Heart right ventricle (tissue), 16 donors: ENCODE data around the gene ZNF740. TPM values are rescaled to one million over a fixed set of nuclear protein-coding genes. Genes with fewer than 3 reads are reported as not detected.
A peak's percentile ranks its signal among the peaks of the same experiment; 100 is the strongest.

ENCODE experiments used
- ATAC-seq, 8 donors: fragments of 200-7000 bp; cut with Tn5 transposase; one replicate each; pipeline ENCODE4 v1.9.1; 2020; ENCODE audit warnings: mild to moderate bottlenecking in 8 of 8, moderate library complexity in 8 of 8, moderate number of reproducible peaks in 1 of 8
- DNase-seq, 2 donors: peaks; one replicate each; pipeline ENCODE4 v3.0.0-alpha.2; 2020
- H3K27ac ChIP-seq, 10 donors: fragments of 200-600 bp; sonication (generic) in 2 of 10; one replicate each; pipeline versions ENCODE4 v1.5.0 to v1.8.0; 2020 to 2022; ENCODE audit warnings: mild to moderate bottlenecking in 3 of 10
- H3K27me3 ChIP-seq, 7 donors: fragments of 200-600 bp; one replicate each; pipeline ENCODE4 v1.8.0; 2021 to 2022; ENCODE audit warnings: mild to moderate bottlenecking in 2 of 7
- H3K36me3 ChIP-seq, 9 donors: fragments of 200-600 bp; sonication (generic) in 1 of 9; one replicate each; pipeline versions ENCODE4 v1.5.0 to v1.8.0; 2020 to 2022; ENCODE audit warnings: mild to moderate bottlenecking in 2 of 9
- H3K4me1 ChIP-seq, 9 donors: fragments of 200-600 bp; sonication (generic) in 1 of 9; one replicate each; pipeline versions ENCODE4 v1.5.0 to v1.8.0; 2020 to 2022; ENCODE audit warnings: mild to moderate bottlenecking in 4 of 9
- H3K4me3 ChIP-seq, 10 donors: fragments of 200-600 bp; sonication (generic) in 2 of 10; one replicate each; pipeline versions ENCODE4 v1.5.0 to v1.8.0; 2020 to 2022; ENCODE audit warnings: mild to moderate bottlenecking in 7 of 10, moderate library complexity in 2 of 10
- H3K9me3 ChIP-seq, 11 donors: fragments of 200-600 bp in 10 of 11; sonication (generic) in 2 of 11; one replicate each; pipeline versions ENCODE4 v1.5.0 to v1.8.0; 2013 to 2022; ENCODE audit warnings: mild to moderate bottlenecking in 2 of 11, control low read depth in 1 of 11, moderate library complexity in 1 of 11
- WGBS, 2 donors: extraction: QIAGEN DNeasy Blood & Tissue Kit; methylation state at CpG; one replicate each; pipeline ENCODE4 v1.1.7; 2013; ENCODE audit warnings: inconsistent platforms in 1 of 2; 5-methylcytosine and 5-hydroxymethylcytosine counted together
- intact Hi-C, 10 donors: fragments of 100-400 bp; cut with DNase I; formaldehyde crosslinking; loops; one replicate each; pipeline versions ENCODE4 v1.11.1 to v1.14.2; 2022
- polyA plus RNA-seq, 2 donors: library from polyadenylated mRNA; stranded (reverse); fragments of 200-250 nt; gene quantifications; one replicate each; pipeline ENCODE4 v1.2.3, GENCODE V29; 2013
- total RNA-seq, 10 donors: library from RNA; stranded (reverse); fragmentation: NEBNext Ultra II Directional in 3 of 10; extraction: Animal tissue kit (Norgen Biotek cat#: 25700) in 3 of 10; gene quantifications; one replicate each; pipeline versions ENCODE4 v1.2.1 to v1.2.4, GENCODE V29; 2021 to 2023
- TF ChIP-seq, protein P1 (sequence below), 9 donors: fragments of 200-600 bp; sonication (generic) in 2 of 9; IDR thresholded peaks; one replicate each; pipeline versions ENCODE4 v1.5.0 to v1.8.0; 2021 to 2022; ENCODE audit warnings: antibody characterized with exemption in 9 of 9, mild to moderate bottlenecking in 5 of 9, moderate library complexity in 1 of 9
- donor health status: Arrhythmogenic right ventricular cardiomyopathy.
- donor health status: ischemic (EF 13 %, LVEDD 7.1; RV severe dilation, severe dysfunction).
- donor health status: healthy with polysubstance abuse.
- donor health status: DM: no; HTN: yes; CAD: no.
- donor health status: DM: no; HTN: no; CAD: no.
- donor health status: ischemic (EF 25% LVEDD 6.9; RV normal size, moderate dysfunction).
- donor health status: ischemic (EF 25% LVEDD 5.7; RV mildly dilated, moderate dysfunction).
- donor health status: healthy.
- donor health status: DM: yes; HTN: yes; CAD: no.
- donor health status: Ischemic cardiomyopathy.
- donor health status: ischemic (EF 35%, LVEDD 5.7; RV mildly dilated, moderate dysfunction).
- donor health status: nonischemic (EF 11% LVEDD 7.7; RV severe dilation, severe dysfunction).
- donor health status: DM: yes; HTN: yes; CAD: no.
- donor health status: PGD.
- donor health status: ischemic (EF 29% LVEDD 5.4; RV normal size, mild dysfunction).
- donor health status: nonischemic (EF 23%, LVEDD 6.1; RV moderate dilation, normal function).

The ZNF740 gene
- total and polyA plus RNA-seq, 12 donors: 2.7 to 28.9 (median 18.9) TPM

DNA sequence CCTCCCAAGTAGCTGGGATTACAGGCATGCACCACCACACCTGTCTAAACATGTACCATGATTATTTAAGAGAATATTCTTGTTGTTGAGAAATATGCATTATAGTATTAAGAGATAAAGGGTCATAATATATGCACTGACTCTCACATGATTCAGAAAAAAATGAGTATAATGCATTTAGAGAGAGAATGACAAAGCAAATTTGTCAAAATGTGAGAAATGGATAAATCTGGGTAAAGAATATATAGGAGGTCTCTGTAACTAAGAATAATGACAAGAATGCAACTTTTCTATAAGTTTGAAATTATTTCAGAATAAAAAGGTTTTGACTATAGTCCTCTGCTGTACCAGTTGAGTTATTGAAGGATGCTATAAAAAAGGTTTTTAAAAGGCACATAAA, 28.1 kb upstream of the ZNF740 start:
- ATAC-seq: no peak
- Histone ChIP-seq H3K27me3 (no peaks in the 10 kb centered on the region), H3K9me3 (no peaks in the 10 kb centered on the region), H3K4me3 (no peak overlapping the region), H3K27ac (no peak overlapping the region), H3K4me1 (peaks cover 0 to 5% (median 0%) of the 10 kb centered on the region in 9 donors), H3K36me3 (peaks cover 0 to 7% (median 0%) of the 10 kb centered on the region in 9 donors)
- intact Hi-C loops: loop anchor here in 1 of 10 donors (5.0 kb wide), 1 partner anchor 35 kb away; no protein-coding TSS in a partner anchor
- no peak for DNase-seq
- TF ChIP-seq, protein P1, sequence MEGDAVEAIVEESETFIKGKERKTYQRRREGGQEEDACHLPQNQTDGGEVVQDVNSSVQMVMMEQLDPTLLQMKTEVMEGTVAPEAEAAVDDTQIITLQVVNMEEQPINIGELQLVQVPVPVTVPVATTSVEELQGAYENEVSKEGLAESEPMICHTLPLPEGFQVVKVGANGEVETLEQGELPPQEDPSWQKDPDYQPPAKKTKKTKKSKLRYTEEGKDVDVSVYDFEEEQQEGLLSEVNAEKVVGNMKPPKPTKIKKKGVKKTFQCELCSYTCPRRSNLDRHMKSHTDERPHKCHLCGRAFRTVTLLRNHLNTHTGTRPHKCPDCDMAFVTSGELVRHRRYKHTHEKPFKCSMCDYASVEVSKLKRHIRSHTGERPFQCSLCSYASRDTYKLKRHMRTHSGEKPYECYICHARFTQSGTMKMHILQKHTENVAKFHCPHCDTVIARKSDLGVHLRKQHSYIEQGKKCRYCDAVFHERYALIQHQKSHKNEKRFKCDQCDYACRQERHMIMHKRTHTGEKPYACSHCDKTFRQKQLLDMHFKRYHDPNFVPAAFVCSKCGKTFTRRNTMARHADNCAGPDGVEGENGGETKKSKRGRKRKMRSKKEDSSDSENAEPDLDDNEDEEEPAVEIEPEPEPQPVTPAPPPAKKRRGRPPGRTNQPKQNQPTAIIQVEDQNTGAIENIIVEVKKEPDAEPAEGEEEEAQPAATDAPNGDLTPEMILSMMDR (IDR thresholded peaks at IDR 0.05): no peak

- no peak overlapping the region for H3K4me3 ChIP-seq
- no peak overlapping the region for H3K27ac ChIP-seq
- H3K27me3 ChIP-seq: no peaks in the 10 kb centered on the region
- DNase-seq (peak; percentile 84), ATAC-seq (peak; percentile 81 to 93 (median 84))
- peaks cover 0 to 7% (median 2%) of the 10 kb centered on the region in 9 donors for H3K4me1 ChIP-seq
- 24 to 26% methylated on average over 14 of the region's 14 CpGs for WGBS, 2 donors
- peaks cover 0 to 39% (median 0%) of the 10 kb centered on the region in 9 donors for H3K36me3 ChIP-seq
- intact Hi-C loops: loop anchor here in 7 of 10 donors (1.0 to 5.0 kb wide), 7 partner anchors 31 to 128 kb away; no protein-coding TSS in a partner anchor
- TF ChIP-seq, protein P1 (IDR thresholded peaks at IDR 0.05): peak; percentile 89 to 97 (median 94)
- no peaks in the 10 kb centered on the region for H3K9me3 ChIP-seq
These were observed 21.2 kb upstream of the ZNF740 start for GRCh38 chr12:53159195-53159839.

DNA sequence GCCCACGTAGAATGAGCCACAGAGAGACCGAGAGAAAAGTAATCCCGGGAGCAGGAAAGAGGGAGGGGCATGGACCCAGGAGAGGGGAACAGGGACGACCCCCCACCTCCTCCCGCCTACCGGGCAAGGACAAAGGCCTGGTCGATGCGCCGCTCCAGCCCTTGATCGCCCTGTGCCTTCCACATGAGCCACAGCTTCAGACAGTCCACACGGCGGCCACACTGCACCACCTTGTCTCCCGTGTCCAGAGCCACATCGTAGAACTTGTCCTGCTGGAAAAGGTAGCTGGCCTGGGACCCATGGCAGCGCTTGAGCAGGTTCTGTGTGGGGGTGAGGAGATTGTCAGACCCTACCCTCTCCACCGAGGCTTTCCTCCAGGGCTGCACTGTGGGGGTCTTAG, 20.5 kb upstream of the ZNF740 start:
- ATAC-seq: peak in 2 of 8 donors; percentile 5 to 33
- peaks cover 0 to 41% (median 0%) of the 10 kb centered on the region in 9 donors for H3K36me3 ChIP-seq
- intact Hi-C loops: loop anchor here in 8 of 10 donors (1.0 to 5.0 kb wide), 7 partner anchors 31 to 127 kb away; no protein-coding TSS in a partner anchor
- no peaks in the 10 kb centered on the region for H3K9me3 ChIP-seq
- TF ChIP-seq, protein P1 (IDR thresholded peaks at IDR 0.05): no peak
- H3K27ac ChIP-seq: no peak overlapping the region
- H3K4me3 ChIP-seq: no peak overlapping the region
- 86 to 89% methylated on average over 15 to 16 of the region's 16 CpGs for WGBS, 2 donors
- no peaks in the 10 kb centered on the region for H3K27me3 ChIP-seq
- peaks cover 0 to 7% (median 2%) of the 10 kb centered on the region in 9 donors for H3K4me1 ChIP-seq
- DNase-seq: no peak

- peaks cover 0 to 41% (median 0%) of the 10 kb centered on the region in 9 donors for H3K36me3 ChIP-seq
- H3K4me1 ChIP-seq: peaks cover 0 to 7% (median 0%) of the 10 kb centered on the region in 9 donors
- TF ChIP-seq, protein P1 (IDR thresholded peaks at IDR 0.05): no peak
- H3K4me3 ChIP-seq: no peak overlapping the region
- no peak overlapping the region for H3K27ac ChIP-seq
- no peak for DNase-seq
- no peaks in the 10 kb centered on the region for H3K9me3 ChIP-seq
- intact Hi-C loops: loop anchor here in 1 of 10 donors (5.0 kb wide), 1 partner anchor 37 kb away; no protein-coding TSS in a partner anchor
- 78 to 87% methylated on average over 2 of the region's 2 CpGs for WGBS, 2 donors
- peak in 1 of 8 donors; percentile 32 for ATAC-seq
- no peaks in the 10 kb centered on the region for H3K27me3 ChIP-seq
These were observed 19.8 kb upstream of the ZNF740 start for GRCh38 chr12:53160673-53161072.
